NT2/D1 (cell line): ENCODE data around the gene ATG2B.

Experiments
- SUZ12 ChIP-seq: IDR thresholded peaks from 2 replicates; pipeline ENCODE4 v1.6.1; 2011; ENCODE audit not compliant: insufficient read length, insufficient read depth; ENCODE audit errors: extremely low read depth
- YY1 ChIP-seq: IDR thresholded peaks from 2 replicates; pipeline ENCODE4 v1.6.1; 2011; ENCODE audit not compliant: insufficient read length, insufficient read depth
- ZNF274 ChIP-seq: IDR thresholded peaks from 2 replicates; pipeline ENCODE4 v1.6.1; 2011; ENCODE audit warnings: mild to moderate bottlenecking, low read depth, low read length

DNA sequence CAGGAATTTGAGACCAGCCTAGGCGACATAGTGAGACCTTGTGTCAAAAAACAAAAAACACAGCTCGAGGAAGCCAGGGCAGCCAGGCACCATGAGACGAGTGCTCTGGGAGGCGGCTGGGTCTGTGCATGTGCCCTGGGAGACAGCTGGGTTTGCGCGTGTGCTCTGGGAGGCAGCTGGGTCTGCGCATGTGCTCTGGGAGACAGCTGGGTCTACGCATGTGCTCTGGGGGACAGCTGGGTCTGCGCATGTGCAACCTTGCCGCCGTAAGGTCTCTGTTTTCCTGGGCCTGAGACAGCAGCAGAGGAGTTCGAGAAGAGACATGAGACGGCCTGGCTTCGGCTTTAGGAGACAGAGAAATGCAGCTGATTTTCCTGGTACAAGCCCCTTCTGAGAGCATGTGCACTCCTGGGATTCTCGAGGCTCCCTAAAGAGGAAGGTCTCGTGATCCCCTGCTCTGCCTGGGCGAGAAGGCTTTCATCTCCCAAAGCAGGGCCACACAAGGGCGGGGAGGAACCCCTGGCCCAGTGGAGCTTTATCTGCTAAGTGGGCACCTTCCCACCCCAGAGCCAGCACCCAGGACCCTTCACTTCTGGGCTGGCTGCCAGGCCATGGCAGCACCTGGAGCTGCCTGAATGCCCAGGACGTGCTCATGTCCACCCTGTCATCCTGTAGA, 110.7 kb downstream of the ATG2B start:
- TF ChIP-seq YY1 = no peak
- no peak for TF ChIP-seq ZNF274
- no peak for TF ChIP-seq SUZ12
